Natural killer cell (primary cell): ENCODE data around the gene KCTD20. TPM values are rescaled to one million over a fixed set of nuclear protein-coding genes. Genes with fewer than 3 reads are reported as not detected.

Experiments
- ATAC-seq, 3 donors: fragments of 150-1000 bp in 2 of 3; fragments of 200-7000 bp in 1 of 3; cut with Tn5 transposase; 1 replicate in 1 of 3; 2 replicates in 2 of 3; pipeline ENCODE4 v1.10.0; 2021; ENCODE audit warnings: mild to moderate bottlenecking in 2 of 3, moderate library complexity in 2 of 3
- DNase-seq, 2 donors: peaks; one replicate each; pipeline versions ENCODE4 v3.0.0 to v3.0.0-alpha.2; 2013 to 2021; ENCODE audit warnings: mixed read lengths in 1 of 2
- H3K27ac ChIP-seq: one replicate; pipeline ENCODE4 v1.5.1; 2013; ENCODE audit warnings: mild to moderate bottlenecking, low read length
- H3K27me3 ChIP-seq: one replicate; pipeline ENCODE4 v1.6.1; 2013; ENCODE audit warnings: low read length; ENCODE audit not compliant: control insufficient read depth, insufficient read depth
- H3K36me3 ChIP-seq: one replicate; pipeline ENCODE4 v1.6.1; 2013; ENCODE audit warnings: low read length; ENCODE audit not compliant: control insufficient read depth, insufficient read depth
- H3K4me1 ChIP-seq: one replicate; pipeline ENCODE4 v1.6.1; 2013; ENCODE audit warnings: low read length; ENCODE audit not compliant: control insufficient read depth, insufficient read depth
- H3K4me3 ChIP-seq: one replicate; pipeline ENCODE4 v1.5.1; 2013; ENCODE audit warnings: low read length
- H3K9me3 ChIP-seq: one replicate; pipeline ENCODE4 v1.6.1; 2013; ENCODE audit warnings: low read length; ENCODE audit not compliant: control insufficient read depth, insufficient read depth
- H3K27ac Mint-ChIP-seq, 2 donors: one replicate each; pipeline ENCODE4 v1.8.0; 2022; ENCODE audit warnings: mild to moderate bottlenecking in 2 of 2, mixed read lengths in 2 of 2, moderate library complexity in 1 of 2
- H3K27me3 Mint-ChIP-seq, 2 donors: one replicate each; pipeline ENCODE4 v1.8.0; 2022; ENCODE audit warnings: low read depth in 2 of 2, mixed read lengths in 2 of 2
- H3K36me3 Mint-ChIP-seq: one replicate; pipeline ENCODE4 v1.8.0; 2022; ENCODE audit warnings: mixed read lengths
- H3K4me1 Mint-ChIP-seq, 2 donors: one replicate each; pipeline ENCODE4 v1.8.0; 2022; ENCODE audit warnings: mixed read lengths in 2 of 2
- H3K4me3 Mint-ChIP-seq: one replicate; pipeline ENCODE4 v1.8.0; 2022; ENCODE audit warnings: mild to moderate bottlenecking, moderate library complexity, mixed read lengths
- H3K9me3 Mint-ChIP-seq, 2 donors: one replicate each; pipeline ENCODE4 v1.8.0; 2022; ENCODE audit warnings: mixed read lengths in 2 of 2
- CTCF ChIP-seq: fragments of 200-600 bp; IDR thresholded peaks from one replicate; pipeline ENCODE4 v1.8.0; 2022; ENCODE audit warnings: antibody characterized with exemption
- WGBS: methylation state at CpG from one replicate; pipeline ENCODE4 v1.1.7; 2013; ENCODE audit warnings: missing lambda C conversion rate; ENCODE audit not compliant: insufficient coverage; 5-methylcytosine and 5-hydroxymethylcytosine counted together
- intact Hi-C: fragments of 100-400 bp; cut with micrococcal nuclease; formaldehyde crosslinking; loops from one replicate; pipeline ENCODE4 v1.14.2; 2022
- total RNA-seq, 4 donors: library from RNA; stranded (reverse); fragments of 120-200 nt in 1 of 4; gene quantifications; one replicate each; pipeline versions ENCODE4 v1.2.3 to v1.2.4, GENCODE V29; 2013 to 2022

KCTD20 gene
- total RNA-seq, 3 donors from 2014 or later (not counting 1 experiment from before 2014, with no cell fraction given), result 37.7 to 43.5 (median 43.2) TPM

- Mint-ChIP-seq H3K27me3 (no peaks in the 10 kb centered on the region), H3K27ac (peak overlapping the region; percentile 91 to 92)
- H3K4me3 ChIP-seq, result peak overlapping the region; percentile 86
Measured at GRCh38 chr6:36423101-36423824, 19.5 kb upstream of the KCTD20 start.

GRCh38 chr6:36426622-36427021 lies 16.2 kb upstream of the KCTD20 start:
- Mint-ChIP-seq H3K27me3 (no peaks in the 10 kb centered on the region), H3K36me3 (no peaks in the 10 kb centered on the region), H3K4me1 (peaks cover 15 to 17% of the 10 kb centered on the region in 2 donors), H3K4me3 (no peak overlapping the region), H3K27ac (no peak overlapping the region), H3K9me3 (no peaks in the 10 kb centered on the region)
- Histone ChIP-seq H3K27me3 (no peaks in the 10 kb centered on the region), H3K4me1 (peaks cover 11% of the 10 kb centered on the region), H3K4me3 (no peak overlapping the region), H3K27ac (no peak overlapping the region), H3K9me3 (no peaks in the 10 kb centered on the region), H3K36me3 (no peaks in the 10 kb centered on the region)
- TF ChIP-seq CTCF, result no peak
- WGBS, result no CpG with 5 or more reads among the region's 3 CpGs
- ATAC-seq, result no peak
- DNase-seq, result no peak
- intact Hi-C loops, result no loop called here

More at GRCh38 chr6:36423101-36423824, 19.5 kb upstream of the KCTD20 start:
- no peaks in the 10 kb centered on the region for H3K9me3 ChIP-seq
- H3K4me1 Mint-ChIP-seq, result peaks cover 15 to 17% of the 10 kb centered on the region in 2 donors
- intact Hi-C loops, result loop anchor here (1.0 to 5.0 kb wide), 5 partner anchors 18 to 334 kb away; partner anchors contain the start of genes SRSF3 and STK38
- H3K9me3 Mint-ChIP-seq, result no peaks in the 10 kb centered on the region
- H3K4me1 ChIP-seq, result peaks cover 11% of the 10 kb centered on the region
- H3K4me3 Mint-ChIP-seq, result peak overlapping the region; percentile 91
- under 1% methylated on average over 49 of the region's 51 CpGs for WGBS
- peak overlapping the region; percentile 82 for H3K27ac ChIP-seq
- peak; percentile 96 to 99 (median 98) for ATAC-seq
- peak; percentile 98 to 99 for DNase-seq
- no peaks in the 10 kb centered on the region for H3K36me3 Mint-ChIP-seq
- TF ChIP-seq CTCF, result peak; percentile 83
- no peaks in the 10 kb centered on the region for H3K36me3 ChIP-seq
- no peaks in the 10 kb centered on the region for H3K27me3 ChIP-seq

GRCh38 chr6:36428911-36429310 lies 13.9 kb upstream of the KCTD20 start:
- peak in 1 of 3 donors; percentile 52 for ATAC-seq
- Mint-ChIP-seq H3K9me3 (no peaks in the 10 kb centered on the region), H3K27ac (no peak overlapping the region), H3K4me1 (peaks cover under 1 to 1% of the 10 kb centered on the region in 2 donors), H3K36me3 (no peaks in the 10 kb centered on the region), H3K4me3 (no peak overlapping the region), H3K27me3 (no peaks in the 10 kb centered on the region)
- TF ChIP-seq CTCF, result no peak
- Histone ChIP-seq H3K36me3 (no peaks in the 10 kb centered on the region), H3K9me3 (no peaks in the 10 kb centered on the region), H3K27me3 (no peaks in the 10 kb centered on the region), H3K27ac (no peak overlapping the region), H3K4me3 (no peak overlapping the region), H3K4me1 (peaks cover under 1% of the 10 kb centered on the region)
- intact Hi-C loops, result no loop called here
- WGBS, result 96% methylated on average over 4 of the region's 4 CpGs
- no peak for DNase-seq
